ENCODE results near the gene COX8A. TPM values are rescaled to one million over a fixed set of nuclear protein-coding genes. Genes with fewer than 3 reads are reported as not detected.

COX8A gene
- total RNA-seq, 2 donors from 2014 or later = 258 to 298 TPM

- no peak overlapping the region for H3K27ac Mint-ChIP-seq
- H3K9me3 Mint-ChIP-seq = peaks cover 12% of the 10 kb centered on the region
- no peaks in the 10 kb centered on the region for H3K36me3 Mint-ChIP-seq (ENCODE audit: low read depth)
- Histone ChIP-seq H3K9me3 (ENCODE audit: control insufficient read depth, low read length) (no peaks in the 10 kb centered on the region), H3K36me3 (ENCODE audit: control insufficient read depth, insufficient read depth, low read length) (no peaks in the 10 kb centered on the region), H3K27ac (ENCODE audit: low read depth, low read length) (no peak overlapping the region), H3K9ac (ENCODE audit: extremely low read depth, low read length, poor library complexity, severe bottlenecking) (no peak overlapping the region), H3K27me3 (ENCODE audit: control insufficient read depth, insufficient read depth, low read length, poor library complexity, severe bottlenecking) (peaks cover 44% of the 10 kb centered on the region), H3K4me3 (ENCODE audit: low read length) (no peak overlapping the region), H3K4me1 (ENCODE audit: control insufficient read depth, insufficient read depth, low read length) (peaks cover 3% of the 10 kb centered on the region)
- WGBS, 2 experiments (ENCODE audit: insufficient coverage in 1 of 2, insufficient read length in 1 of 2) = 96% methylated on average over 4 to 8 of the region's 8 CpGs
- DNase-seq = no peak
- H3K4me1 Mint-ChIP-seq = peaks cover 14% of the 10 kb centered on the region
- peaks cover 77% of the 10 kb centered on the region for H3K27me3 Mint-ChIP-seq (ENCODE audit: insufficient read depth)
- no peak overlapping the region for H3K4me3 Mint-ChIP-seq
- TF ChIP-seq CTCF (conservative IDR thresholded peaks at IDR 0.05) = no peak
These were observed 35.3 kb downstream of the COX8A start for GRCh38 chr11:64009710-64010109.

DNA sequence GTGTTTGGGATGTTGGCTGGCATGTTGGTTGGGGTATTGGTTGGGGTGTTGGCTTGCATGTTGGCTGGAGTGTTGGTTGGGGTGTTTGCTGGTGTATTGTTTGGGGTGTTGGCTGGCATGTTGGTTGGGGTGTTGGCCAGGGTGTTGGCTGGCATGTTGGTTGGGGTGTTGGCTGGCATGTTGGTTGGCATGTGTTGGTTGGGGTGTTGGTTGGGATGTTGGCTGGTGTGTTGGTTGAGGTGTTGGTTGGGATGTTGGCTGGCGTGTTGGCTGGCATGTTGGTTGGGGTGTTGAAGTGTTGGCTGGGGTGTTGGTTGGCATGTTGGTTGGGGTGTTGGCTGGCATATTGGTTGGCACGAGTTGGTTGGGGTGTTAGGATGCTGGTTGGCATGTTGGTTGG lies 36.4 kb downstream of the COX8A start:
- Histone ChIP-seq H3K4me1 (ENCODE audit: control insufficient read depth, insufficient read depth, low read length) (peaks cover 3% of the 10 kb centered on the region), H3K9me3 (ENCODE audit: control insufficient read depth, low read length) (no peaks in the 10 kb centered on the region), H3K27me3 (ENCODE audit: control insufficient read depth, insufficient read depth, low read length, poor library complexity, severe bottlenecking) (peaks cover 37% of the 10 kb centered on the region), H3K9ac (ENCODE audit: extremely low read depth, low read length, poor library complexity, severe bottlenecking) (no peak overlapping the region), H3K36me3 (ENCODE audit: control insufficient read depth, insufficient read depth, low read length) (no peaks in the 10 kb centered on the region), H3K27ac (ENCODE audit: low read depth, low read length) (no peak overlapping the region), H3K4me3 (ENCODE audit: low read length) (no peak overlapping the region)
- peaks cover 12% of the 10 kb centered on the region for H3K9me3 Mint-ChIP-seq
- TF ChIP-seq CTCF (conservative IDR thresholded peaks at IDR 0.05) = no peak
- 92 to 100% methylated on average over 1 to 2 of the region's 2 CpGs for WGBS, 2 experiments (ENCODE audit: insufficient coverage in 1 of 2, insufficient read length in 1 of 2)
- DNase-seq = no peak
- no peaks in the 10 kb centered on the region for H3K36me3 Mint-ChIP-seq (ENCODE audit: low read depth)
- H3K4me3 Mint-ChIP-seq = no peak overlapping the region
- H3K27ac Mint-ChIP-seq = no peak overlapping the region
- H3K4me1 Mint-ChIP-seq = peaks cover 14% of the 10 kb centered on the region
- peaks cover 75% of the 10 kb centered on the region for H3K27me3 Mint-ChIP-seq (ENCODE audit: insufficient read depth)

DNA sequence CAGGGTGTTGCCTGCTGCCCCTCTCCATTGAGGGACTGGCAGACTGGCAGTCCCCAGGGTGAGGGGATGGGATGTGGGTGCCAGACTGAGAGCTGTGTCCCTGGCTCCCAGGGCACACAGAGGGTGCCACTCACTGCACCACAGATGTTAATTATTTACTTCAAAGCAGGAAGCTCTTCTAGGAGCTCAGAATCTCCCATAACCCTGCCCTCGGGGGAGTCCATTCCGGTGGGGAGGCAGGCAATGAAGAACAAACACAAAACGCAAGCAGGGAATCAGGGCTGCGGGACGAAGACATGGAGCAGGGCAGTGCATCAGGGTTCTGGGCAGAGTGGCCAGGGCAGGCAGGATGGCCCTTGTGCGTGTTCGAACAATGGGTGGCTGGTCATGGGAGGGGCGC lies 37.0 kb downstream of the COX8A start:
- no peak for TF ChIP-seq CTCF (conservative IDR thresholded peaks at IDR 0.05)
- Histone ChIP-seq H3K27ac (ENCODE audit: low read depth, low read length) (no peak overlapping the region), H3K36me3 (ENCODE audit: control insufficient read depth, insufficient read depth, low read length) (no peaks in the 10 kb centered on the region), H3K9me3 (ENCODE audit: control insufficient read depth, low read length) (no peaks in the 10 kb centered on the region), H3K9ac (ENCODE audit: extremely low read depth, low read length, poor library complexity, severe bottlenecking) (no peak overlapping the region), H3K4me3 (ENCODE audit: low read length) (no peak overlapping the region), H3K27me3 (ENCODE audit: control insufficient read depth, insufficient read depth, low read length, poor library complexity, severe bottlenecking) (peaks cover 31% of the 10 kb centered on the region), H3K4me1 (ENCODE audit: control insufficient read depth, insufficient read depth, low read length) (peaks cover 3% of the 10 kb centered on the region)
- Mint-ChIP-seq H3K27me3 (ENCODE audit: insufficient read depth) (peaks cover 70% of the 10 kb centered on the region), H3K36me3 (ENCODE audit: low read depth) (no peaks in the 10 kb centered on the region), H3K4me3 (no peak overlapping the region), H3K27ac (no peak overlapping the region), H3K9me3 (peaks cover 12% of the 10 kb centered on the region), H3K4me1 (peaks cover 14% of the 10 kb centered on the region)
- DNase-seq = no peak
- WGBS, 2 experiments (ENCODE audit: insufficient coverage in 1 of 2, insufficient read length in 1 of 2) = 93 to 95% methylated on average over 8 of the region's 8 CpGs

Data from endodermal cell (in vitro differentiated cells).